ENCODE data around the gene C1QTNF12. TPM values are rescaled to one million over a fixed set of nuclear protein-coding genes. Genes with fewer than 3 reads are reported as not detected.

Gene C1QTNF12
- polyA plus RNA-seq, 1 donor = 50.5 TPM

DNA sequence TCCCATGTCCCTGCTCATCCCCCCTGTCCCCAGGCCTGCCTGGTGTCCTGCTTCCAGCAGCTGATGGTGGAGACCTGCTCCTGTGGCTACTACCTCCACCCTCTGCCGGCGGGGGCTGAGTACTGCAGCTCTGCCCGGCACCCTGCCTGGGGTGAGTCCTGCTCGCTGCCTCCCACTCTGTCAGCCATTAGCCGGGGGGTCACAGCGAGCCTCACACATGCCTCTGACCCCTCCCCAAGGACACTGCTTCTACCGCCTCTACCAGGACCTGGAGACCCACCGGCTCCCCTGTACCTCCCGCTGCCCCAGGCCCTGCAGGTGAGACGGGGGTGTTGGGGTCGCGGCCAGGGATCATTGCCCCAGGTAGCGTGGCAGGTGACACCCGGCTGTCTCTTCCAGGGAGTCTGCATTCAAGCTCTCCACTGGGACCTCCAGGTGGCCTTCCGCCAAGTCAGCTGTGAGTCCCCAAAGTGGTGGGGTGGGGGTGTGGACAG lies 43.8 kb upstream of the C1QTNF12 start:
- H3K4me1 ChIP-seq (ENCODE audit: control insufficient read depth, insufficient read depth, low read length) = peaks cover 13% of the 10 kb centered on the region
- H3K27ac ChIP-seq (ENCODE audit: low read length) = no peak overlapping the region
- peaks cover 22% of the 10 kb centered on the region for H3K27me3 ChIP-seq (ENCODE audit: control insufficient read depth, insufficient read depth, low read length)
- no peak overlapping the region for H3K4me3 ChIP-seq (ENCODE audit: low read length)
- peaks cover 6% of the 10 kb centered on the region for H3K9me3 ChIP-seq (ENCODE audit: control insufficient read depth, low read depth, low read length)
- peak; percentile 36 to 37 for DNase-seq
- no CpG with 5 or more reads among the region's 15 CpGs for WGBS (ENCODE audit: insufficient coverage, low lambda C conversion rate)
- peaks cover 10% of the 10 kb centered on the region for H3K36me3 ChIP-seq (ENCODE audit: control insufficient read depth, insufficient read depth, low read length)

DNA sequence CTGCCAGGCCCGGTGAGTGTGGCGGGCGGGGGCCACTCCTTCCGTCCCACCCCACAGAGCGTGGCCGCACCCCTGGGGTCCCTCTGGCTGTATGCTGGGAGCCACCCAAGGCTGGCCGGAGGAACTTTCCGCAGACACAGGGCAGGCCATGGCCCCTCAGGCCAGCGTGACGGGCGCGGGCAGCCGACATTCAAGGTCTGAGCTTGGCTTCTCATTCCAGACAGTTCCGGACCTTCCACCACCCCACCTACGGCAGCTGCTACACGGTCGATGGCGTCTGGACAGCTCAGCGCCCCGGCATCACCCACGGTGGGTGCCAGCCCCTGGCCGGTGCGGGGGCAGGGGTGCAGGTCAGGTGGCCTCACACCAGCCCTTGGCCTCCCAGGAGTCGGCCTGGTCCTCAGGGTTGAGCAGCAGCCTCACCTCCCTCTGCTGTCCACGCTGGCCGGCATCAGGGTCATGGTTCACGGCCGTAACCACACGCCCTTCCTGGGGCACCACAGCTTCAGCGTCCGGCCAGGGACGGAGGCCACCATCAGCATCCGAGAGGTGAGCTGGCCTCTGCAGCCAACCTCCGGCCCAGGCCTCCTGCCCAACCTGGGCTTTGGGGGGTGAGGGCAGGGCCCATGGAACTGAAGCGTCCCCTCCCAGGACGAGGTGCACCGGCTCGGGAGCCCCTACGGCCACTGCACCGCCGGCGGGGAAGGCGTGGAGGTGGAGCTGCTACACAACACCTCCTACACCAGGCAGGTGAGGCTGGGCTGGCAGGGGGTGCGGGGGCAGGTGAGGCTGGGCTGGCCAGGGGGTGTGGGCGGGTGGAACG lies 41.0 kb upstream of the C1QTNF12 start:
- Histone ChIP-seq H3K27ac (ENCODE audit: low read length) (no peak overlapping the region), H3K9me3 (ENCODE audit: control insufficient read depth, low read depth, low read length) (peaks cover 3% of the 10 kb centered on the region), H3K4me1 (ENCODE audit: control insufficient read depth, insufficient read depth, low read length) (peaks cover 13% of the 10 kb centered on the region), H3K27me3 (ENCODE audit: control insufficient read depth, insufficient read depth, low read length) (peaks cover 22% of the 10 kb centered on the region), H3K36me3 (ENCODE audit: control insufficient read depth, insufficient read depth, low read length) (peaks cover 1% of the 10 kb centered on the region), H3K4me3 (ENCODE audit: low read length) (no peak overlapping the region)
- no CpG with 5 or more reads among the region's 46 CpGs for WGBS (ENCODE audit: insufficient coverage, low lambda C conversion rate)
- no peak for DNase-seq

DNA sequence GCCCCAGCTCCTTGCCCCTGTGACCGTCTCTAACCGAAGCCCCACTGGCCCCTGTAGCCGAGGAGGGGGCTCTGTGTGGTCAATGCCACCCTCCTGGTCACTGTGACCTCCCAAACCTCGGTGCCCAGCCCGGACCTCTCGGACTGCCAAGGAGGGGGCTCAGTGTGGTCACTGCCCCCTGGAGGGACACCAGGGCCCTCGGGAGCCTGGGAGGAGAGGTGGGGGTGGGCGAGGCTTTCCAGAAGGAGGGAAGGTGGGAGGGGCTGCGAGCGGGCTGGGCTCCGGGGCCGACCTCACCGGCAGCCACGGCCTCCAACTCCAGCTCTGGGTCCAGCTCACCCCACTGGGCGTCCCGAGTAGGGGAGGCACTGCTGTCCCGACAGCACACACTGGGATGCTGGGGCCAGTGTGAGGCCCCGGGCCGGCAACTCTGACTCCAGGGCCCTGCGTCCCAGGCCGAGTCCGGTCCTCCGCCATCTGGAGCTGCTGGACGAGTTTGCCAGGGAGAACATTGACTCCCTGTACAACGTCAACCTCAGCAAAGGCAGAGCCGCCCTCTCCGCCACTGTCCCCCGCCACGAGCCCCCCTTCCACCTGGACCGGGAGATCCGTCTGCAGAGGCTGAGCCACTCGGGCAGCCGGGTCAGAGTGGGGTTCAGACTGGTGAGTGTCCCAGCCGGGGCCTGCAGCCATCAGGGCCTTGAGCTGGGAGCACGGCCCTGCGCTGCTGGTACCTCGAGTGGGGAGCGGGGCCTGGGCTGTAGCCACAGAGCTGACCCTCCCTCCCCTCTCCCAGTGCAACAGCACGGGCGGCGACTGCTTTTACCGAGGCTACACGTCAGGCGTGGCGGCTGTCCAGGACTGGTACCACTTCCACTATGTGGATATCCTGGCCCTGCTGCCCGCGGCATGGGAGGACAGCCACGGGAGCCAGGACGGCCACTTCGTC lies 40.1 kb upstream of the C1QTNF12 start:
- peaks cover 22% of the 10 kb centered on the region for H3K27me3 ChIP-seq (ENCODE audit: control insufficient read depth, insufficient read depth, low read length)
- H3K36me3 ChIP-seq (ENCODE audit: control insufficient read depth, insufficient read depth, low read length) = no peaks in the 10 kb centered on the region
- DNase-seq = no peak
- H3K4me1 ChIP-seq (ENCODE audit: control insufficient read depth, insufficient read depth, low read length) = peaks cover 20% of the 10 kb centered on the region
- H3K27ac ChIP-seq (ENCODE audit: low read length) = no peak overlapping the region
- H3K4me3 ChIP-seq (ENCODE audit: low read length) = no peak overlapping the region
- no CpG with 5 or more reads among the region's 50 CpGs for WGBS (ENCODE audit: insufficient coverage, low lambda C conversion rate)
- H3K9me3 ChIP-seq (ENCODE audit: control insufficient read depth, low read depth, low read length) = peaks cover 3% of the 10 kb centered on the region

DNA sequence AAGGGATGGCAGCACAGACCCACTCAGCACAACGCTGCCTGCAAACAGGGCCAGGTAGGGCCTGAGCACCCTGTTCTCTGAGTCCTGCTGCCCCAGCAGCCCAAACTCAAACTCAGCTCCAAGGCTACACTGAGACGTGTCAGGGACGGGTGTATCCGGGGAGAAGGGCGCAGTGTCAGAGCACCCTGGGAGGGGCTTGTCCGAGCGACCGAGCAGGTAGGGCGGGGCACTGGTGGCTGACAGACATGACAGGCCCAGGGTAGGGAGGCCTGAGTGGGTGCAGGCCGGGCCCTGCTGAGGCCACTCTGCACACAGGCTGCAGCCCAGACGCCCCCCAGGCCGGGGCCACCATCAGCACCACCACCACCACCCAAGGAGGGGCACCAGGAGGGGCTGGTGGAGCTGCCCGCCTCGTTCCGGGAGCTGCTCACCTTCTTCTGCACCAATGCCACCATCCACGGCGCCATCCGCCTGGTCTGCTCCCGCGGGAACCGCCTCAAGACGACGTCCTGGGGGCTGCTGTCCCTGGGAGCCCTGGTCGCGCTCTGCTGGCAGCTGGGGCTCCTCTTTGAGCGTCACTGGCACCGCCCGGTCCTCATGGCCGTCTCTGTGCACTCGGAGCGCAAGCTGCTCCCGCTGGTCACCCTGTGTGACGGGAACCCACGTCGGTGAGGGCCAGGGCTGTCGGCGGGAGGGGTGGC lies 39.2 kb upstream of the C1QTNF12 start:
- WGBS (ENCODE audit: insufficient coverage, low lambda C conversion rate) = no CpG with 5 or more reads among the region's 37 CpGs
- Histone ChIP-seq H3K4me3 (ENCODE audit: low read length) (no peak overlapping the region), H3K27ac (ENCODE audit: low read length) (no peak overlapping the region), H3K9me3 (ENCODE audit: control insufficient read depth, low read depth, low read length) (peaks cover 3% of the 10 kb centered on the region), H3K27me3 (ENCODE audit: control insufficient read depth, insufficient read depth, low read length) (peaks cover 22% of the 10 kb centered on the region), H3K36me3 (ENCODE audit: control insufficient read depth, insufficient read depth, low read length) (no peaks in the 10 kb centered on the region), H3K4me1 (ENCODE audit: control insufficient read depth, insufficient read depth, low read length) (peaks cover 22% of the 10 kb centered on the region)
- DNase-seq = no peak

DNA sequence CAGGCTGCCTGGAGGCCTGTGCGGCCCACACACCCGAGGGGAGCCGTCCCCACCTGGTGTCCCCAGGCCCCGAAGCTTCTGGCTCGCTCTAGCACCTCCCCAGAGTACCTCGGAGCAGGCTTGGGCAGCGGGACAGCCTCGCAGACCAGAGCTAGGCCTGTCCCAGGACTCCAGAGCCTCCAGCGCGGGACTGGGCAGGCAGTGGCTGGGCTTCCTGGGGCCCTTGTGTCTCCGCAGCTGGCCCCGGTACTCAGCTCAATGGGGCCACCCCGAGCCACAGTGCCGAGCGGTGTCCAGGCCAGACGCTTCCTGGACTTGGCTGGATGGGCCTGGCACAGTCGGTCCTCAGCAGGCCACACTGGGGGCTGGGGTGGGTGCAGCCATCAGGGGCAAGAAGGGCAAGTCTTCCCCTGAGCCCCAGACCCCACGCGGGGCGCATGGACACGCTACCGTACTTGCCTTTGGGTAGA lies 38.6 kb upstream of the C1QTNF12 start:
- H3K9me3 ChIP-seq (ENCODE audit: control insufficient read depth, low read depth, low read length) = peaks cover 3% of the 10 kb centered on the region
- H3K36me3 ChIP-seq (ENCODE audit: control insufficient read depth, insufficient read depth, low read length) = no peaks in the 10 kb centered on the region
- no CpG with 5 or more reads among the region's 22 CpGs for WGBS (ENCODE audit: insufficient coverage, low lambda C conversion rate)
- peaks cover 22% of the 10 kb centered on the region for H3K27me3 ChIP-seq (ENCODE audit: control insufficient read depth, insufficient read depth, low read length)
- no peak overlapping the region for H3K27ac ChIP-seq (ENCODE audit: low read length)
- H3K4me1 ChIP-seq (ENCODE audit: control insufficient read depth, insufficient read depth, low read length) = peaks cover 18% of the 10 kb centered on the region
- H3K4me3 ChIP-seq (ENCODE audit: low read length) = no peak overlapping the region
- DNase-seq = no peak

DNA sequence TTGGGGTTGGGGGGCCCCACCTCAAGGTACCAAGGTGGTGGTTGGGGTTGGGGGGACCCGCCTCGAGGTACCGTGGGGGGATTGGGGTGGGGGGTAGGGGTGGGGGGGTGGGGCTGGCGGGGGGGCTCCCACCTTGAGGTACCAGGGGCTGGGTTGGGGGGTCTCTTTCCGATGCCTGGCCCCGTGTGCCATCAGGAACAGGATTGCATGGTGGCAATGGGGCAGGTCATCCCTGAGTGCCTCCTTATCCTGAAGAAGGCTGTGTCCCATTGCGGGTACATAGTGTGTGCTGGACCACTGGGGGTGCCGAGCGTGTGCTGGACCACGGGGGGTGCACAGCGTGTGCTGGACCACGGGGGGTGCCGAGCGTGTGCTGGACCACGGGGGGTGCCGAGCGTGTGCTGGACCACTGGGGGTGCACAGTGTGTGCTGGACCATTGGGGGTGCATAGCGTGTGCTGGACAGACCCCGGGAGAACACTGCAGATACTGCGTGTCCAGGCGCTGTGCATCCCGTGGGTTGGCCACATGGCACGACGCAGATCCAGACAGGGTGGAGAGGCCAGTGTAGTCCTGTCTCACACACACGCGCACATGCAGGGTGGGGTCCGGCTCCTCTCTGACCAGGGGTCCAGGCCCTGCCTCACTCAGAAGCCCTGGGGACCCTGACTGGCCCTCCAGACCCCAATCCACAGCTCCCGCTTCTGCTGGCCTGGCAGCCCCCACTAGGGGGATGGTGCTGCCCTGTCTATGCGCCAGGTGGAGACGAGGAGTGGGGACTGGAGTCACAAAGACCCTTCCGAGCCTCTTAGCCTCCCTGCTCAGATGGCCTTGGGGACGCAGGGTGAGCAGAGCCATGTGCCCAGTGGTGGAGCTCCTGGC lies 37.9 kb upstream of the C1QTNF12 start:
- DNase-seq = no peak
- Histone ChIP-seq H3K27ac (ENCODE audit: low read length) (no peak overlapping the region), H3K36me3 (ENCODE audit: control insufficient read depth, insufficient read depth, low read length) (no peaks in the 10 kb centered on the region), H3K9me3 (ENCODE audit: control insufficient read depth, low read depth, low read length) (peaks cover 3% of the 10 kb centered on the region), H3K4me3 (ENCODE audit: low read length) (no peak overlapping the region), H3K27me3 (ENCODE audit: control insufficient read depth, insufficient read depth, low read length) (peaks cover 22% of the 10 kb centered on the region), H3K4me1 (ENCODE audit: control insufficient read depth, insufficient read depth, low read length) (peaks cover 18% of the 10 kb centered on the region)
- no CpG with 5 or more reads among the region's 32 CpGs for WGBS (ENCODE audit: insufficient coverage, low lambda C conversion rate)

DNA sequence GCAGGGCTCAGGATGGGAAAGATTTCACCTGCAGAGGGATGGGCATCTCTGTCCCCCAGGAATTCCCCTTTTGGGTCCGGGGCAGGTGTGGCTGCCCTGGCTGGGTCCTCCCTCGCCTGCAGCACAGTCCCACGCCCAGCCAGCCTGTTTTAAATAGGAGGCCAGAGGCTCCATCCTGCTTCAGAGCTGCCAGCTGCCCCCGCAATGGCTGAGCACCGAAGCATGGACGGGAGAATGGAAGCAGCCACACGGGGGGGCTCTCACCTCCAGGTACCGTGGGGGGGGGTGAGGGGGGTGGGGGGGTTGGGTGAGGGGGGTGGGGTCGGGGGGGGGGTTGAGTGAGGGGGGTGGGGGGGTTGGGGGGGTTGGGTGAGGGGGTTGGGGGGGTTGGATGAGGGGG lies 37.3 kb upstream of the C1QTNF12 start:
- WGBS (ENCODE audit: insufficient coverage, low lambda C conversion rate) = no CpG with 5 or more reads among the region's 9 CpGs
- peaks cover 22% of the 10 kb centered on the region for H3K27me3 ChIP-seq (ENCODE audit: control insufficient read depth, insufficient read depth, low read length)
- no peak for DNase-seq

DNA sequence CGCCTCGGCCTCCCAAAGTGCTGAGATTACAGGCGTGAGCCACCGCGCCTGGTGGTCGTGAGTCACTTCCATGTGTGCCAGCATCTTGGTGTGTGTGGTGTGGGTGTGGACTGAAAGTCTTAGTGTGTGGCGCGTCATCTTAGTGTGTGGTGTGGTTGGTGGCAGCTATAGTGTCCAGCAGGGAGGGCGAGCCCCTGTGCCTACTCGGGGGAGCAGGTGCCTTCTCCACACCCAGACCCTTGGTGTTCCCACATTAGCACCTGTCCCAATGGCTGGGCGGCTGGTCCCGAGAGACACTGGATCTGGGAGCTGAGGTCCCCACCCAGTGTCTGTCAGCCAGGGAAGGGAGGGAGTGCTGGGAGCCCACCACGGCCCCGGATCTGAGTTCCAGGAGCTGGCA lies 36.5 kb upstream of the C1QTNF12 start:
- H3K27me3 ChIP-seq (ENCODE audit: control insufficient read depth, insufficient read depth, low read length) = peaks cover 22% of the 10 kb centered on the region
- no peak overlapping the region for H3K27ac ChIP-seq (ENCODE audit: low read length)
- H3K36me3 ChIP-seq (ENCODE audit: control insufficient read depth, insufficient read depth, low read length) = no peaks in the 10 kb centered on the region
- H3K4me1 ChIP-seq (ENCODE audit: control insufficient read depth, insufficient read depth, low read length) = peaks cover 24% of the 10 kb centered on the region
- no peak for DNase-seq
- peaks cover 6% of the 10 kb centered on the region for H3K9me3 ChIP-seq (ENCODE audit: control insufficient read depth, low read depth, low read length)
- no peak overlapping the region for H3K4me3 ChIP-seq (ENCODE audit: low read length)
- WGBS (ENCODE audit: insufficient coverage, low lambda C conversion rate) = no CpG with 5 or more reads among the region's 14 CpGs

More for the DNA sequence above, 37.3 kb upstream of the C1QTNF12 start:
- H3K4me3 ChIP-seq (ENCODE audit: low read length) = no peak overlapping the region
- H3K9me3 ChIP-seq (ENCODE audit: control insufficient read depth, low read depth, low read length) = peaks cover 6% of the 10 kb centered on the region
- H3K27ac ChIP-seq (ENCODE audit: low read length) = no peak overlapping the region
- peaks cover 21% of the 10 kb centered on the region for H3K4me1 ChIP-seq (ENCODE audit: control insufficient read depth, insufficient read depth, low read length)
- no peaks in the 10 kb centered on the region for H3K36me3 ChIP-seq (ENCODE audit: control insufficient read depth, insufficient read depth, low read length)

DNA sequence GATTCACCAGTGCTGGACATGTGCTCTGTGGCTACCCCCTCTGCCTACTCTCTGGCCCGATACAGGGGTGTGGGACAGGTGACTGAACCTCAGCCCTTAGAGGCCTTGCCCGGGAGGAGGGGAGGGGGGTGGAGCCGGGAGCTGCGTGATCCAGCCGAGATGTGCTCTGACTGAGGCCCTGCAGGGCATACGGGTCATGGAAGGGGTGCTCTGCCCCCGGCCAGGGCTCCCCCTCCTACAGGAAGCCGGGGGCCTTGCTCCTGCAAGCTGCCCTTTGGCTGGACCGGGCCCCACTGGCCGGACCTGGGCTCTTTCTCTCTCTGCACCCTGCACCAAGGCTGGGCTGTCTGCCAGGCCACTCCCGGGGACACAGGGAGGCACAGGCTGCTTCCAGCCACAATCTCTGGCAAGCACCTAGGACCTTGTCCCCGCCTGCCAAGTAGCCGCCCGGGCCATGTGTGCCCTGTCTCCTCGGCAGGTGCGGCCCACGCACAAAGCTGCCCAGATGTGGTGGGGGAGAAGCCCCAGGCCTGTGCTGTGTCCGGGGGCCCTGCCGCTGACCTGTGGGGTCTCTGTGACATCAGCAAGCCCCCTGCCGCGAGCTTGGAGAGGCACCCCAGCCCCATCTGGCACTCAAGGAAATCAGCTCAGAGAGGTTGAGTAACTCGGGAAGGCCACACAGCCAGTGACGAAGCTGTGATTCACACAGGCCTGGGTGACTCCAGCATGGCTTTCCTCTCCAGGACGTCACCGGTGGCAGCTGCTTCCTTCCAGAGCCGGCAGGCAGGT lies 35.2 kb upstream of the C1QTNF12 start:
- peak; percentile 88 to 97 for DNase-seq
- peaks cover 24% of the 10 kb centered on the region for H3K4me1 ChIP-seq (ENCODE audit: control insufficient read depth, insufficient read depth, low read length)
- peaks cover 14% of the 10 kb centered on the region for H3K27me3 ChIP-seq (ENCODE audit: control insufficient read depth, insufficient read depth, low read length)
- H3K9me3 ChIP-seq (ENCODE audit: control insufficient read depth, low read depth, low read length) = peaks cover 6% of the 10 kb centered on the region
- no peak overlapping the region for H3K4me3 ChIP-seq (ENCODE audit: low read length)
- H3K27ac ChIP-seq (ENCODE audit: low read length) = peak overlapping the region; percentile 76
- no peaks in the 10 kb centered on the region for H3K36me3 ChIP-seq (ENCODE audit: control insufficient read depth, insufficient read depth, low read length)
- WGBS (ENCODE audit: insufficient coverage, low lambda C conversion rate) = no CpG with 5 or more reads among the region's 26 CpGs

Measured in large intestine (tissue), 3 donors.